ENCODE results near the gene MSMO1.

GRCh38 chr4:165351359-165352130, 24.1 kb downstream of the MSMO1 start:
- TF ChIP-seq CTCF (IDR thresholded peaks at IDR 0.05 in 8 of 11, conservative IDR thresholded peaks at IDR 0.05 in 3 of 11) (no peak), POLR2A (IDR thresholded peaks at IDR 0.05) (no peak), POLR2AphosphoS5 (IDR thresholded peaks at IDR 0.05) (no peak)

Data from spleen (tissue), 7 donors.